ENCODE measurements around the gene SPON1.

Gene SPON1

DNA sequence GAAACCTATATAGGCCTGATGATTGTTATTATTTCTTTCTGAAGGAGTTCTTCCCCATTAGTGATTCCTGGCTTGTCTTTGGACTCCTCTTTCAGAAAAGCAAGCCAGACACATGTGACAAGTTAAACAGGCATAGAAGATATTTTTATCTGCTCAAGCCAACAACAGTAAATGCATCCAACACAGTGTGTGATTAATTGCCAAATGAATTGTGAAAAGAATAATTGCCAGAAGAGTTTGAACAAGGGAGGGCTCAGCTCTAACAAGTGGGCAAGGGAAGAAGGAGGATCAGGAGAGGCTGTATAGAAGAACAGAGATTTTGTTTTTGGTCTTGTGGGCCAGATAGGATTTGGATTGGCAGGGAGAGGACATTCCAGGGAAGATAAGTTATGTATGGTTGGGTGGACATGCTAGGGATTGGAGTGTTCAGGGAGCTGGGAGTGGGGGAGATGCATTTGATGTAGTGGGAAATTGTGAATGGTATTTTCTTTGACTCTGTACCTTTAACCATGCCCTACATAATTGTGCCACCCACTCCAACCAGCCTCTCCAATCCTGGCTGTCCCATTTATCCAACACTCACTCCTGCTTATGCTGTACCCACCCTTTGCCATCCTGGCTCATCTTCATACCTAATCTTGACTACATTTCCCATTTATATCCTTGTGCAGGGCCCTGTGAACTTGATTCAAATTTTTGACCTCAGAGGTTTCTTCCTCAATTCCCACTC is 223.7 kb downstream of the SPON1 start:
- no peak for TF ChIP-seq JUND (IDR thresholded peaks at IDR 0.05; ENCODE audit: low read depth)
- in situ Hi-C loops (cut with HindIII; ENCODE audit: low pct_unique_long_range_greater_than_20kb, low sequenced_read_pairs): no loop called here
- no peak for DNase-seq (ENCODE audit: low read depth in 1 of 2, low spot score in 1 of 2)

DNA sequence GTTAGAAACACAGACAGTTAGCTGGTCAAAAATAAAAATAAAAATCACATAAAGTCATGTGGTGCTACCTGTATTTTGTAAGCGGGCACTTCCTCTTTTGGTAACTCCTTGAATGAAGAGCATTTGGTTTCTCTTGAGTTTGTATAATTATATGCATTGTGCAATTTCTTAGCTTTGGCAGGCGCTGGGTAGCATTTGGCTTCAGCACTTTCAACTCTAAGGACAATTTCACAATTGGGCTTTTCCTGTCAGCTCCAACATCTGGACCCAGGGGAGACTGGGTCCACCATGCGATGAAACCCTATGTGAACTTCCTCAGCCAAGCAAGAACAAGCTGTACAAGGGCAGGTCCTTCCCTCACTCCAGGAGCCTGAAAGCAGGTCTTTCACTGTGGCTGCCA is 227.4 kb downstream of the SPON1 start:
- DNase-seq (ENCODE audit: low read depth in 1 of 2, low spot score in 1 of 2): no peak
- in situ Hi-C loops (cut with HindIII; ENCODE audit: low pct_unique_long_range_greater_than_20kb, low sequenced_read_pairs): no loop called here

GRCh38 chr11:14190992-14191778 is 228.7 kb downstream of the SPON1 start:
- in situ Hi-C loops (cut with HindIII; ENCODE audit: low pct_unique_long_range_greater_than_20kb, low sequenced_read_pairs): no loop called here
- no peak for TF ChIP-seq JUND (IDR thresholded peaks at IDR 0.05; ENCODE audit: low read depth)
- no peak for DNase-seq (ENCODE audit: low read depth in 1 of 2, low spot score in 1 of 2)

More for the DNA sequence above, 227.4 kb downstream of the SPON1 start:
- no peak for TF ChIP-seq JUND (IDR thresholded peaks at IDR 0.05; ENCODE audit: low read depth)

DNA sequence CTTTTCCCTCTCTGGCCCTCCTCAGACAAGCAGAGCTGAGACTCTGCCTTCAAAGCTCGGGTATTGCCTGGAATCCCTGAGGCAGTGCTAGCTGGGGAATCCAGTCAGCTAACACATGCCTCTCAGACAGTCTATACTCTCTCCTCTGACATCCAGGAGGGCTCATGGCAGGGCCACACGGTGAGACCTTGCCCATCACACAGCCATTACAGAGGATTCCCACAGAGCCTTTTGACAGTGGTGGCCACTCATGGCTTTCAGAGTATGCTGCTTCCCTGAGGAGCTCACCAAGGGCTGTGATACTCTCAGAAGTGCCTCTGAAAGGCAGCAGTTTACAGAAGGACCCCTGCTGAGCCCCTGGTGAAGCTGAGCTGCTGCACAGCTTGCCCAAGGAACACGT is 231.1 kb downstream of the SPON1 start:
- TF ChIP-seq JUND (IDR thresholded peaks at IDR 0.05; ENCODE audit: low read depth): no peak
- in situ Hi-C loops (cut with HindIII; ENCODE audit: low pct_unique_long_range_greater_than_20kb, low sequenced_read_pairs): no loop called here
- no peak for DNase-seq (ENCODE audit: low read depth in 1 of 2, low spot score in 1 of 2)

- in situ Hi-C loops (cut with HindIII; ENCODE audit: low pct_unique_long_range_greater_than_20kb, low sequenced_read_pairs): no loop called here
Observed at GRCh38 chr11:14202251-14203196, 240.0 kb downstream of the SPON1 start.

DNA sequence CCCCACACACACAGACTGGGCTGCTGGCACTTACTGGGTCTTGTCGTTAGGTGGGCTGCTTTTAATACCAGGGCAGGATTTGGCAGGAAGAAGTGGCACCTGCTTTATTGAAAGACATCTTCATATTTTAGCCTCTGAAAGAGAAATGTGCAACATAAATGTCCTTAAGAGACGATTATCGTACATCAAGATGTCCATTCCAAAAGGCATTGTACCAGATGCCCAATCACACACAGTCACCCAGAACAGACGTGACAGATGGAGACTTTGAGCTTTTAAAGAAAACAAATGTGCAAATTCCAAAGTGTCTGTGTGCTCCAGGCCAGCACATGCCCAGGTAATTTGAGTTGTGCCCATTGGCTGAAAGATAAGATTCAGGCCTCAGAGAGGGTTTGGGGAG is 240.8 kb downstream of the SPON1 start:
- no peak for TF ChIP-seq JUND (IDR thresholded peaks at IDR 0.05; ENCODE audit: low read depth)
- no peak for DNase-seq (ENCODE audit: low read depth in 1 of 2, low spot score in 1 of 2)
- in situ Hi-C loops (cut with HindIII; ENCODE audit: low pct_unique_long_range_greater_than_20kb, low sequenced_read_pairs): no loop called here

More at GRCh38 chr11:14202251-14203196, 240.0 kb downstream of the SPON1 start:
- no peak for DNase-seq (ENCODE audit: low read depth in 1 of 2, low spot score in 1 of 2)
- no peak for TF ChIP-seq JUND (IDR thresholded peaks at IDR 0.05; ENCODE audit: low read depth)

DNA sequence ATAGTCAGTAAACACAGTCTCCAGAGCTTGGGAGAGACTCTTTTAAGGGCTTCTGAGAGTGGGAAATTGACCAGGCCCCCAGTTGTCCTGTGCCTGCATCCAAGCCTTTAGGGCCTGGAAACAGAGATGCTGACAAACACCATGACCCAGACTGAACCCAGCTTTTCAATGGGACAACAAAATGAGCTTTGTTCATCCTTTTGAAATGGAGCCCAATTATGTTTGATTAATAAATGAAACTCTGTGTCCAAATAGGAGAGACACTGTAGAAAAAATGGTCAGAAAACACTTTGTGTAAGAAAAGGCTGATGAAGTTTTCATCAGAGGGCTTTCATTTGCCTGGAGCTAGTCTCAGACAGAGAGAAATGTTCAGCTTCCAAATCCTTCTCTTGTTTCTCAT is 250.5 kb downstream of the SPON1 start:
- no peak for TF ChIP-seq JUND (IDR thresholded peaks at IDR 0.05; ENCODE audit: low read depth)
- no peak for DNase-seq (ENCODE audit: low read depth in 1 of 2, low spot score in 1 of 2)
- in situ Hi-C loops (cut with HindIII; ENCODE audit: low pct_unique_long_range_greater_than_20kb, low sequenced_read_pairs): no loop called here

DNA sequence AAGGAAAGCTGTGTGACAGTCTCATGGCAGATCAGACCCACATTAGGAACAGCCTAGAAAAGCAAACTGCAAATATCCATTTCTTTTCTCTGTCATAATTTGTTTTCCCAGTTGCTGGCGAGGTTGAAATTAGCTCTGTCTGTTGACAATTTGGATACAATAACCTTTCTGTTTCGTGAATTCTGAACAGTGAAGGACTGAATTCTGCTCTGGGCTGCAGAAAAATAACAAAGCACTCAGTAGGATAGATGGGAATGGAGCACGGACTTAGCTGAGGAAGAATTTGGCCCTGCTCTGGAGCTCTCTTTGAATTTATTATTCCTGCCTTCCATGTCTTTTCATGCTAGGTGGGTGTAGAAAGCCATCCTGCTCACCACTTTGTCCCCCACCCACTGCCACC is 256.2 kb downstream of the SPON1 start:
- no peak for TF ChIP-seq JUND (IDR thresholded peaks at IDR 0.05; ENCODE audit: low read depth)
- in situ Hi-C loops (cut with HindIII; ENCODE audit: low pct_unique_long_range_greater_than_20kb, low sequenced_read_pairs): no loop called here
- DNase-seq (ENCODE audit: low read depth in 1 of 2, low spot score in 1 of 2): no peak

DNA sequence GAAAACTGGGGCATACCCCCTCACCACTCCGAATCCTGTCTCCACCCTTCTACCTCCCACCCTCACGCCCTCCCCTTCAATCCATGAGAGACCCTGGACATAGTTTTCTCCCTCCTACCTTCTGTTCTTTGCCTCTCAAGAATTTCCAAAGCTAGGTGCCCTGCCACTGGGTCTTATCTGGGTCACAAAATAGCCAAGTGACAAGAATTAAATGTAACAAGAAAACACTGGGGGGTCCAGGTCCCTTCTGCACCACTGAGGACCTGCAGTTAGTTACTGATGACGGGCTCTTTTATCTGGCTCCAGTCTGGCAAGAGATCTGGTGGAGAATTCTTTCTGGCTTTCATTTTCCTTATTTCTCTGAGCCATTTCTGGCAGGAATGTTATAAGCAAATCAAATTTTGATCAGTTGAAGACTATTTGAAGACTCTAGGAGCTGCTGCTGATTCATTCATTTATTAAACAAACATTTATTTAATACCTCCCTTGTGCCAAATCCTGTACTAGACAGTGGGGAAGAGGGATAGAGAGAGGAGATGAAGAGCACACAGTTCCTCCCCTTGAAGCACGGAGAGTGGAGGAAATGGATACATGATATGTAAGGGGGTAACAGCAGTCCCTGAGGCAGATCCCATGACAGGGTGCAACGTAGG is 261.2 kb downstream of the SPON1 start:
- in situ Hi-C loops (cut with HindIII; ENCODE audit: low pct_unique_long_range_greater_than_20kb, low sequenced_read_pairs): no loop called here
- no peak for DNase-seq (ENCODE audit: low read depth in 1 of 2, low spot score in 1 of 2)
- no peak for TF ChIP-seq JUND (IDR thresholded peaks at IDR 0.05; ENCODE audit: low read depth)

GRCh38 chr11:14224395-14224794 is 261.9 kb downstream of the SPON1 start:
- DNase-seq (ENCODE audit: low read depth in 1 of 2, low spot score in 1 of 2): no peak
- in situ Hi-C loops (cut with HindIII; ENCODE audit: low pct_unique_long_range_greater_than_20kb, low sequenced_read_pairs): no loop called here
- TF ChIP-seq JUND (IDR thresholded peaks at IDR 0.05; ENCODE audit: low read depth): no peak

DNA sequence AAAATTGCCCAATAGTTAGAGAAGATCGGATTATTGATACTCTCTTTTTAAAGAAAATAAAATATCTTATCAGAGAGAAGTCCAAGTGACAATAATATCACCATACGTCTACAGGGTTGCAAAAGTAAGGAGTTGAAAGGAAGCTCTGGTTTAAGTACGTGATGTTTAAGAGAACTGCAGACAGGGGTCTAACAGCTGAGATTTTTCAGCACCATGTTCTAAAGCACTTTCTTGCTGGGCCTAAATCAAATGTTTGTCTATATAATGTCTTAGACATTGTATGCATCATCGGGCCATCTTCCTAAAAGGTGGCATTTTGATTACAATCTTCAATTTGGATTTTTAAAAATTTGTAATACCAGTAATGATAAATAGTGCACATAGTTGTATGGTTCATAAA is 263.1 kb downstream of the SPON1 start:
- no peak for DNase-seq (ENCODE audit: low read depth in 1 of 2, low spot score in 1 of 2)
- TF ChIP-seq JUND (IDR thresholded peaks at IDR 0.05; ENCODE audit: low read depth): no peak
- in situ Hi-C loops (cut with HindIII; ENCODE audit: low pct_unique_long_range_greater_than_20kb, low sequenced_read_pairs): no loop called here

DNA sequence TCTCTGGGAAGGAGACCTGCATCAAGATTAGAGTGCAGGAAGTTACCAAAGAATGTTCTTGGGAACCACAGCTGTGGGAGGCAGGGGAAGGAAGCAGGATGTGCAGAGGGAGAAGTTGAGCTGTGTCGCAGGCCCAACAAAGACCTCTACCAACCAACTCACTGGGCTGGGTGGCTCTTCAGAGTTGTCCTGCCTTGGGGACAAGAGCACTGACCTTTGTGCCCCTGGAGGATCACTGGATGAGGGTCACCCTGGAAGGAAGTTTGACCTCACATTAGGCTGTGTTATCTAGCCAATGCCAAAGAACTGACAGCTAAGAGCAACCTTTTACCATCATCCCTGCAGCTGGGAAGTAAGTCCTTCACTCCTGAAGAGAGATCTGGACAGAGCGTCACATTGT is 265.8 kb downstream of the SPON1 start:
- no peak for DNase-seq (ENCODE audit: low read depth in 1 of 2, low spot score in 1 of 2)
- TF ChIP-seq JUND (IDR thresholded peaks at IDR 0.05; ENCODE audit: low read depth): no peak
- in situ Hi-C loops (cut with HindIII; ENCODE audit: low pct_unique_long_range_greater_than_20kb, low sequenced_read_pairs): no loop called here
